OCI-LY1 (cell line): ENCODE results near the gene CTH.
"Not testable (repeated sequence)": the region's sequence is repeated elsewhere in the genome, so short reads cannot be mapped to it uniquely, and the experiment has no call there.

Experiments used
- EZH2 ChIP-seq: fragments of 200-600 bp; sonication (generic), shearing (Covaris generic); IDR thresholded peaks from 2 replicates; pipeline ENCODE4 v1.8.0; 2017; ENCODE audit warnings: borderline replicate concordance, mixed run types, mild to moderate bottlenecking, antibody characterized with exemption, low read length, moderate library complexity, mixed read lengths
- TF ChIP-seq, protein P1 (sequence below): fragments of 200-600 bp; sonication (generic), shearing (Covaris generic); IDR thresholded peaks from 2 replicates; pipeline ENCODE4 v1.5.1; 2017; ENCODE audit warnings: mild to moderate bottlenecking, antibody characterized with exemption, low read length, moderate library complexity, mixed read lengths

DNA sequence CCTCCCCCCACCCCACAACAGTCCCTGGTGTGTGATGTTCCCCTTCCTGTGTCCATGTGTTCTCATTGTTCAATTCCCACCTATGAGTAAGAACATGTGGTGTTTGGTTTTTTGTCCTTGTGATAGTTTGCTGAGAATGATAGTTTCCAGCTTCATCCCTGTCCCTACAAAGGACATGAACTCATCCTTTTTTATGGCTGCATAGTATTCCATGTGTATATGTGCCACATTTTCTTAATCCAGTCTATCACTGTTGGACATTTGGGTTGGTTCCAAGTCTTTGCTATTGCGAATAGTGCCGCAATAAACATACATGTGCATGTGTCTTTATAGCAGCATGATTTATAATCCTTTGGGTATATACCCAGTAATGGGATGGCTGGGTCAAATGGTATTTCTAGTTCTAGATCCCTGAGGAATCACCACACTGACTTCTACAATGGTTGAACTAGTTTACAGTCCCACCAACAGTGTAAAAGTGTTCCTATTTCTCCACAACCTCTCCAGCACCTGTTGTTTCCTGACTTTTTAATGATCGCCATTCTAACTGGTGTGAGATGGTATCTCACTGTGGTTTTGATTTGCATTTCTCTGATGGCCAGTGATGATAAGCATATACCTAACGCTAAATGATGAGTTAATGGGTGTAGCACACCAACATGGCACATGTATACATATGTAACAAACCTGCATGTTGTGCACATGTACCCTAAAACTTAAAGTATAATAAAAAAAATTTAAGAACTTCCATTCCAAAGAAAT lies 8.1 kb downstream of the CTH start:
- not testable (repeated sequence) for TF ChIP-seq EZH2
- TF ChIP-seq, protein P1, sequence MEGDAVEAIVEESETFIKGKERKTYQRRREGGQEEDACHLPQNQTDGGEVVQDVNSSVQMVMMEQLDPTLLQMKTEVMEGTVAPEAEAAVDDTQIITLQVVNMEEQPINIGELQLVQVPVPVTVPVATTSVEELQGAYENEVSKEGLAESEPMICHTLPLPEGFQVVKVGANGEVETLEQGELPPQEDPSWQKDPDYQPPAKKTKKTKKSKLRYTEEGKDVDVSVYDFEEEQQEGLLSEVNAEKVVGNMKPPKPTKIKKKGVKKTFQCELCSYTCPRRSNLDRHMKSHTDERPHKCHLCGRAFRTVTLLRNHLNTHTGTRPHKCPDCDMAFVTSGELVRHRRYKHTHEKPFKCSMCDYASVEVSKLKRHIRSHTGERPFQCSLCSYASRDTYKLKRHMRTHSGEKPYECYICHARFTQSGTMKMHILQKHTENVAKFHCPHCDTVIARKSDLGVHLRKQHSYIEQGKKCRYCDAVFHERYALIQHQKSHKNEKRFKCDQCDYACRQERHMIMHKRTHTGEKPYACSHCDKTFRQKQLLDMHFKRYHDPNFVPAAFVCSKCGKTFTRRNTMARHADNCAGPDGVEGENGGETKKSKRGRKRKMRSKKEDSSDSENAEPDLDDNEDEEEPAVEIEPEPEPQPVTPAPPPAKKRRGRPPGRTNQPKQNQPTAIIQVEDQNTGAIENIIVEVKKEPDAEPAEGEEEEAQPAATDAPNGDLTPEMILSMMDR, result not testable (repeated sequence)
